HG03066 (cell line): Measurements from ENCODE around the gene MYLK2.

Experiments
- ATAC-seq: cut with Tn5 transposase; IDR thresholded peaks from one replicate; pipeline ENCODE4 v1.9.1; 2021; ENCODE audit warnings: low read depth; ENCODE audit not compliant: unreplicated experiment

The MYLK2 gene

GRCh38 chr20:31849306-31849930 lies 30.3 kb downstream of the MYLK2 start:
- ATAC-seq, result no peak

GRCh38 chr20:31851240-31851955 lies 32.2 kb downstream of the MYLK2 start:
- ATAC-seq, result no peak

GRCh38 chr20:31853481-31853880 lies 34.3 kb downstream of the MYLK2 start:
- ATAC-seq, result no peak

- ATAC-seq, result no peak
Measured at GRCh38 chr20:31856516-31856915, 37.4 kb downstream of the MYLK2 start.

- ATAC-seq, result no peak
Measured at GRCh38 chr20:31857861-31858759, 39.0 kb downstream of the MYLK2 start.

- ATAC-seq, result no peak
Measured at GRCh38 chr20:31858760-31859083, 39.6 kb downstream of the MYLK2 start.

- no peak for ATAC-seq
Measured at GRCh38 chr20:31859266-31859997, 40.3 kb downstream of the MYLK2 start.

- no peak for ATAC-seq
Measured at GRCh38 chr20:31859998-31860380, 40.8 kb downstream of the MYLK2 start.

GRCh38 chr20:31860390-31861134 lies 41.4 kb downstream of the MYLK2 start:
- no peak for ATAC-seq

GRCh38 chr20:31861135-31861384 lies 41.9 kb downstream of the MYLK2 start:
- no peak for ATAC-seq

- no peak for ATAC-seq
Measured at GRCh38 chr20:31861385-31862156, 42.4 kb downstream of the MYLK2 start.

- ATAC-seq, result no peak
Measured at GRCh38 chr20:31862157-31862470, 43.0 kb downstream of the MYLK2 start.

GRCh38 chr20:31862506-31862905 lies 43.4 kb downstream of the MYLK2 start:
- ATAC-seq, result no peak

- no peak for ATAC-seq
Measured at GRCh38 chr20:31863296-31864085, 44.3 kb downstream of the MYLK2 start.

GRCh38 chr20:31864521-31865400 lies 45.6 kb downstream of the MYLK2 start:
- ATAC-seq, result no peak

GRCh38 chr20:31866221-31866620 lies 47.1 kb downstream of the MYLK2 start:
- ATAC-seq, result no peak

GRCh38 chr20:31868853-31869672 lies 49.9 kb downstream of the MYLK2 start:
- ATAC-seq, result no peak

- no peak for ATAC-seq
Measured at GRCh38 chr20:31869673-31869941, 50.5 kb downstream of the MYLK2 start.
